HCT116 (cell line): ENCODE measurements around the gene MYOF.
A peak's percentile ranks its signal among the peaks of the same experiment; 100 is the strongest.

ENCODE experiments used
- EZH2 ChIP-seq: fragments of 200-600 bp; sonication (generic); IDR thresholded peaks from 2 replicates; pipeline ENCODE4 v1.6.1; 2017; ENCODE audit warnings: antibody characterized with exemption, mixed run types
- EZH2phosphoT487 ChIP-seq: fragments of 200-600 bp; IDR thresholded peaks from 2 replicates; pipeline ENCODE4 v1.6.1; 2018; ENCODE audit warnings: antibody characterized with exemption, borderline replicate concordance
- POLR2A ChIP-seq: IDR thresholded peaks from 2 replicates; pipeline ENCODE4 v1.7.0; 2011; ENCODE audit warnings: borderline replicate concordance; ENCODE audit not compliant: insufficient read depth, insufficient read length; ENCODE audit errors: extremely low read depth
- POLR2AphosphoS5 ChIP-seq: IDR thresholded peaks from 2 replicates; pipeline ENCODE4 v1.6.1; 2011; ENCODE audit warnings: mild to moderate bottlenecking, low read depth, low read length, moderate library complexity
- SIN3A ChIP-seq: IDR thresholded peaks from 2 replicates; pipeline ENCODE4 v1.6.1; 2012; ENCODE audit warnings: low read depth
- TCF7L2 ChIP-seq: IDR thresholded peaks from 2 replicates; pipeline ENCODE4 v1.7.0; 2011; ENCODE audit warnings: borderline replicate concordance, inconsistent platforms; ENCODE audit not compliant: insufficient read depth, insufficient read length; ENCODE audit errors: extremely low read depth
- YY1 ChIP-seq: IDR thresholded peaks from 2 replicates; pipeline ENCODE4 v1.6.1; 2011; ENCODE audit warnings: low read length, low read depth, moderate library complexity, mild to moderate bottlenecking; ENCODE audit not compliant: insufficient replicate concordance; ENCODE audit errors: extremely low read depth
- ZFX ChIP-seq: fragments of 450-650 bp; IDR thresholded peaks from 2 replicates; pipeline ENCODE4 v1.6.1; 2017
- ZNF274 ChIP-seq: fragments of 200-500 bp; sonication (Bioruptor generic); IDR thresholded peaks from 2 replicates; pipeline ENCODE4 v1.6.1; 2014; ENCODE audit warnings: mild to moderate bottlenecking, low read depth, low read length, inconsistent platforms
- TF ChIP-seq, protein P1 (sequence below), 3 experiments: fragments of 200-600 bp in 1 of 3; sonication (generic) in 1 of 3; IDR thresholded peaks in 2 of 3; conservative IDR thresholded peaks in 1 of 3; 2 replicates each; pipeline ENCODE4 v1.5.1; 2012 to 2017; ENCODE audit warnings: low read depth in 2 of 3, low read length in 2 of 3, antibody characterized with exemption in 1 of 3, borderline replicate concordance in 1 of 3, control low read depth in 1 of 3, mild to moderate bottlenecking in 1 of 3, mixed read lengths in 1 of 3, mixed run types in 1 of 3, moderate library complexity in 1 of 3; ENCODE audit not compliant: insufficient read depth in 1 of 3
- TF ChIP-seq, protein P2 (sequence below): IDR thresholded peaks from 2 replicates; pipeline ENCODE4 v1.6.1; 2012; ENCODE audit warnings: low read depth
- TF ChIP-seq, protein P3 (sequence below): IDR thresholded peaks from 2 replicates; pipeline ENCODE4 v1.6.1; 2012

- TF ChIP-seq POLR2AphosphoS5 (peak; percentile 73), ZNF274 (no peak), TCF7L2 (peak; percentile 28), ZFX (no peak), POLR2A (no peak), YY1 (no peak), EZH2 (no peak), SIN3A (peak; percentile 75; the same call in 1 of the 2 replicates), EZH2phosphoT487 (no peak)
- TF ChIP-seq, protein P1, sequence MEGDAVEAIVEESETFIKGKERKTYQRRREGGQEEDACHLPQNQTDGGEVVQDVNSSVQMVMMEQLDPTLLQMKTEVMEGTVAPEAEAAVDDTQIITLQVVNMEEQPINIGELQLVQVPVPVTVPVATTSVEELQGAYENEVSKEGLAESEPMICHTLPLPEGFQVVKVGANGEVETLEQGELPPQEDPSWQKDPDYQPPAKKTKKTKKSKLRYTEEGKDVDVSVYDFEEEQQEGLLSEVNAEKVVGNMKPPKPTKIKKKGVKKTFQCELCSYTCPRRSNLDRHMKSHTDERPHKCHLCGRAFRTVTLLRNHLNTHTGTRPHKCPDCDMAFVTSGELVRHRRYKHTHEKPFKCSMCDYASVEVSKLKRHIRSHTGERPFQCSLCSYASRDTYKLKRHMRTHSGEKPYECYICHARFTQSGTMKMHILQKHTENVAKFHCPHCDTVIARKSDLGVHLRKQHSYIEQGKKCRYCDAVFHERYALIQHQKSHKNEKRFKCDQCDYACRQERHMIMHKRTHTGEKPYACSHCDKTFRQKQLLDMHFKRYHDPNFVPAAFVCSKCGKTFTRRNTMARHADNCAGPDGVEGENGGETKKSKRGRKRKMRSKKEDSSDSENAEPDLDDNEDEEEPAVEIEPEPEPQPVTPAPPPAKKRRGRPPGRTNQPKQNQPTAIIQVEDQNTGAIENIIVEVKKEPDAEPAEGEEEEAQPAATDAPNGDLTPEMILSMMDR (IDR thresholded peaks at IDR 0.05 in 2 of 3, conservative IDR thresholded peaks at IDR 0.05 in 1 of 3; ENCODE audit: borderline replicate concordance in 1 of 3, insufficient read depth in 1 of 3, low read depth in 2 of 3, low read length in 2 of 3) = no peak
- TF ChIP-seq, protein P2, sequence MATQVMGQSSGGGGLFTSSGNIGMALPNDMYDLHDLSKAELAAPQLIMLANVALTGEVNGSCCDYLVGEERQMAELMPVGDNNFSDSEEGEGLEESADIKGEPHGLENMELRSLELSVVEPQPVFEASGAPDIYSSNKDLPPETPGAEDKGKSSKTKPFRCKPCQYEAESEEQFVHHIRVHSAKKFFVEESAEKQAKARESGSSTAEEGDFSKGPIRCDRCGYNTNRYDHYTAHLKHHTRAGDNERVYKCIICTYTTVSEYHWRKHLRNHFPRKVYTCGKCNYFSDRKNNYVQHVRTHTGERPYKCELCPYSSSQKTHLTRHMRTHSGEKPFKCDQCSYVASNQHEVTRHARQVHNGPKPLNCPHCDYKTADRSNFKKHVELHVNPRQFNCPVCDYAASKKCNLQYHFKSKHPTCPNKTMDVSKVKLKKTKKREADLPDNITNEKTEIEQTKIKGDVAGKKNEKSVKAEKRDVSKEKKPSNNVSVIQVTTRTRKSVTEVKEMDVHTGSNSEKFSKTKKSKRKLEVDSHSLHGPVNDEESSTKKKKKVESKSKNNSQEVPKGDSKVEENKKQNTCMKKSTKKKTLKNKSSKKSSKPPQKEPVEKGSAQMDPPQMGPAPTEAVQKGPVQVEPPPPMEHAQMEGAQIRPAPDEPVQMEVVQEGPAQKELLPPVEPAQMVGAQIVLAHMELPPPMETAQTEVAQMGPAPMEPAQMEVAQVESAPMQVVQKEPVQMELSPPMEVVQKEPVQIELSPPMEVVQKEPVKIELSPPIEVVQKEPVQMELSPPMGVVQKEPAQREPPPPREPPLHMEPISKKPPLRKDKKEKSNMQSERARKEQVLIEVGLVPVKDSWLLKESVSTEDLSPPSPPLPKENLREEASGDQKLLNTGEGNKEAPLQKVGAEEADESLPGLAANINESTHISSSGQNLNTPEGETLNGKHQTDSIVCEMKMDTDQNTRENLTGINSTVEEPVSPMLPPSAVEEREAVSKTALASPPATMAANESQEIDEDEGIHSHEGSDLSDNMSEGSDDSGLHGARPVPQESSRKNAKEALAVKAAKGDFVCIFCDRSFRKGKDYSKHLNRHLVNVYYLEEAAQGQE = no peak
- TF ChIP-seq, protein P3, sequence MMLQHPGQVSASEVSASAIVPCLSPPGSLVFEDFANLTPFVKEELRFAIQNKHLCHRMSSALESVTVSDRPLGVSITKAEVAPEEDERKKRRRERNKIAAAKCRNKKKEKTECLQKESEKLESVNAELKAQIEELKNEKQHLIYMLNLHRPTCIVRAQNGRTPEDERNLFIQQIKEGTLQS = no peak
Measured at GRCh38 chr10:93437086-93437945, 44.8 kb downstream of the MYOF start.
